ENCODE measurements around the gene LYVE1.

LYVE1 gene

GRCh38 chr11:10519630-10520029 is 48.8 kb downstream of the LYVE1 start:
- CTCF ChIA-PET: interaction anchor here (1.3 to 2.5 kb wide), 8 partner anchors 8 to 135 kb away, joined by 3 to 17 read pairs (median 6); partner anchors contain the start of gene RNF141
- POLR2A ChIA-PET: no interaction called here
- TF ChIP-seq, protein P1, sequence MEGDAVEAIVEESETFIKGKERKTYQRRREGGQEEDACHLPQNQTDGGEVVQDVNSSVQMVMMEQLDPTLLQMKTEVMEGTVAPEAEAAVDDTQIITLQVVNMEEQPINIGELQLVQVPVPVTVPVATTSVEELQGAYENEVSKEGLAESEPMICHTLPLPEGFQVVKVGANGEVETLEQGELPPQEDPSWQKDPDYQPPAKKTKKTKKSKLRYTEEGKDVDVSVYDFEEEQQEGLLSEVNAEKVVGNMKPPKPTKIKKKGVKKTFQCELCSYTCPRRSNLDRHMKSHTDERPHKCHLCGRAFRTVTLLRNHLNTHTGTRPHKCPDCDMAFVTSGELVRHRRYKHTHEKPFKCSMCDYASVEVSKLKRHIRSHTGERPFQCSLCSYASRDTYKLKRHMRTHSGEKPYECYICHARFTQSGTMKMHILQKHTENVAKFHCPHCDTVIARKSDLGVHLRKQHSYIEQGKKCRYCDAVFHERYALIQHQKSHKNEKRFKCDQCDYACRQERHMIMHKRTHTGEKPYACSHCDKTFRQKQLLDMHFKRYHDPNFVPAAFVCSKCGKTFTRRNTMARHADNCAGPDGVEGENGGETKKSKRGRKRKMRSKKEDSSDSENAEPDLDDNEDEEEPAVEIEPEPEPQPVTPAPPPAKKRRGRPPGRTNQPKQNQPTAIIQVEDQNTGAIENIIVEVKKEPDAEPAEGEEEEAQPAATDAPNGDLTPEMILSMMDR (IDR thresholded peaks at IDR 0.05; ENCODE audit: control extremely low read depth, extremely low read depth, low read depth, missing control alignments): no peak
- DNase-seq (ENCODE audit: extremely low spot score): no peak

DNA sequence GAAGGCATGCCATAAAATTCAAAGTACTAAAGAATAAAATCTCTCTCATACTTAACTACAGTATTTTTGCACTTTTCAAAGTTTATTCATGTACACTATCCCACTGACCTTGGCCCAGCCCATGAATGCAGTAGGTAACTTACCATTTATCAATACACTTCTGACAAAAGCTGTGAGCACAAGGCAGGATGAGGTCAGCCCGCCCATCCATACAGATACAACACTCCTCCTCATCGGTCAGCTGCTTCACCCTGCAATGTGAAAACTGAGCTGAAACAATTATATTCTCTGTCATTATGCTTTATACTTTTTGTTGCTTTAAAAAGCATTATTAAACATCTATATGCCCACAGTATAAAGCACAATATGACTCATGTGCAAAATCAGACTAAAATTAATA is 49.6 kb downstream of the LYVE1 start:
- DNase-seq (ENCODE audit: extremely low spot score): no peak
- POLR2A ChIA-PET: no interaction called here
- TF ChIP-seq, protein P1 (IDR thresholded peaks at IDR 0.05; ENCODE audit: control extremely low read depth, extremely low read depth, low read depth, missing control alignments): no peak
- CTCF ChIA-PET: interaction anchor here (1.5 kb wide), 1 partner anchor 22 kb away, joined by 3 read pairs; the partner anchor contains the start of gene RNF141

- POLR2A ChIA-PET: no interaction called here
- CTCF ChIA-PET: interaction anchor here (1.5 kb wide), 1 partner anchor 23 kb away, joined by 3 read pairs; the partner anchor contains the start of gene RNF141
- no peak for DNase-seq (ENCODE audit: extremely low spot score)
- TF ChIP-seq, protein P1 (IDR thresholded peaks at IDR 0.05; ENCODE audit: control extremely low read depth, extremely low read depth, low read depth, missing control alignments): no peak
These were observed 50.3 kb downstream of the LYVE1 start for GRCh38 chr11:10518123-10518522.

DNA sequence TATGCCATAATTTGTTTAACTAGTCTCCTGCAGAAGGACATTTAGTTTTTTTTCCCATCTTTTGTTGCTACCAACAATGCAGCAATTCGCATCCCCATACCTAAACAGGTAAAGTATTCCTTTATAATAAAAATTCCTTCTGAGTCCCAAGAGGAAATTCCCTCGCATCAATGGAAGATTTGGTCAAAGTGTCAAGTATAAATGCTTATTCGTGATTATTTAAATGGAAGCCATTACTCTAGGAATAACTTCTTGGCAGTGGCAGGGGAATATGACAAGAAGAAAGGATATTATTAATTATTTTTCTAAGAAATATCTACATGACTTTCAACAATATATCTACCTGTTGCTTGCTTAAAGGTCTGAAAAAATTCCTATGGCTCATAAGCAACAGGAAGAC is 53.0 kb downstream of the LYVE1 start:
- CTCF ChIA-PET: interaction anchor here (1.0 to 2.5 kb wide), 4 partner anchors 25 to 221 kb away, joined by 3 to 16 read pairs (median 6); partner anchors contain the start of gene RNF141

DNA sequence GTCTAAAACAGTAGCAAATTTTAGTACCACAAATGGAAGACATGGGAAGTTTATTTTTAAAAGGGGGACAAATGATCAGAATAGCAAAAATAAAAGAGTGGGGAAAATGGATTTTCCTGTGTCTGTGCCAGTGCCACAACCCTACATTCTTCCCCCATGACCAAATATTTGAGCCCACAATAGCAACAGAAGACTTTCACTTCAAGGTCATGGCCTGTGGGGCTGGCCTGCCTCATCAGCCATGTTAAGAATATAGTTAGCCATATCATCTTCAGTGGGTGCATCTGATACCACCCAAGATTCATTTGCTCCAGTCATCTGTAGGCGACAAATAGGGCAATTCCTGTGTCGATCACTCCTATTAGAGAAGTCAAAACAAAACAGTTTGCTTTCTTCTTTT is 53.8 kb downstream of the LYVE1 start:
- TF ChIP-seq, protein P1 (IDR thresholded peaks at IDR 0.05; ENCODE audit: control extremely low read depth, extremely low read depth, low read depth, missing control alignments): no peak
- no peak for DNase-seq (ENCODE audit: extremely low spot score)
- ChIA-PET POLR2A (no interaction called here), CTCF (interaction anchor here (1.0 to 3.0 kb wide), 3 partner anchors 27 to 222 kb away, joined by 3 to 6 read pairs (median 6); partner anchors contain the start of gene RNF141)

More for the DNA sequence above, 53.0 kb downstream of the LYVE1 start:
- POLR2A ChIA-PET: no interaction called here
- DNase-seq (ENCODE audit: extremely low spot score): no peak
- TF ChIP-seq, protein P1 (IDR thresholded peaks at IDR 0.05; ENCODE audit: control extremely low read depth, extremely low read depth, low read depth, missing control alignments): no peak

DNA sequence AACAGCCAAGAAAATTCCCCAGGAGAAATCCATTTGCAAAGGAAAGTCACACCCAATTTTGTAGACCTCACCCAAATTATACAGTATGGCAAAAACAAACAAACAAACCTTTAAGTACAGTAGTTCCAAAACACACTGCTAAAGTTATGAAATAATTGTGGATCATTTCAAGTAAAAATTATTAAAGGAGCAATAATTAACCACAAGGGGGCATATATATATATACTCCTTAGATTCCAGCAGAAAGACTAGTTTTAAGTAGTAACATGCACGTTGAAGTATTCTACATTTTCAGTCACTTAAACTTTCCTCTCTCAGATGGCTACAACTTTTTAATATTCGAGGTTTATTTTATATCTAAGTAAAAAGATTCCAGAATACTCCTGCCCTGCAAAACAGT is 54.3 kb downstream of the LYVE1 start:
- DNase-seq (ENCODE audit: extremely low spot score): no peak
- ChIA-PET CTCF (interaction anchor here (1.0 to 3.0 kb wide), 3 partner anchors 27 to 221 kb away, joined by 4 to 6 read pairs (median 6); partner anchors contain the start of gene RNF141), POLR2A (no interaction called here)
- TF ChIP-seq, protein P1 (IDR thresholded peaks at IDR 0.05; ENCODE audit: control extremely low read depth, extremely low read depth, low read depth, missing control alignments): no peak
